NB4 (cell line): ENCODE results near the gene EHD1.

ENCODE experiments used
- DNase-seq: peaks from one replicate; pipeline ENCODE4 v3.0.0; 2010; ENCODE audit warnings: low read depth
- H3K4me3 ChIP-seq: one replicate; pipeline ENCODE4 v1.5.1; 2011; ENCODE audit warnings: mild to moderate bottlenecking, low read depth, low read length, moderate library complexity
- MYC ChIP-seq: IDR thresholded peaks from 2 replicates; pipeline ENCODE4 v1.6.1; 2011; ENCODE audit warnings: low read depth, low read length
- POLR2A ChIP-seq: IDR thresholded peaks from 2 replicates; pipeline ENCODE4 v1.6.1; 2011; ENCODE audit warnings: mild to moderate bottlenecking; ENCODE audit not compliant: insufficient read length; ENCODE audit errors: extremely low read depth
- TF ChIP-seq, protein P1 (sequence below): IDR thresholded peaks from one replicate; pipeline ENCODE4 v1.5.1; 2012; ENCODE audit warnings: low read depth, low read length
- TF ChIP-seq, protein P2 (sequence below): IDR thresholded peaks from 2 replicates; pipeline ENCODE4 v1.6.1; 2011; ENCODE audit warnings: low read depth, low read length

Gene EHD1

DNA sequence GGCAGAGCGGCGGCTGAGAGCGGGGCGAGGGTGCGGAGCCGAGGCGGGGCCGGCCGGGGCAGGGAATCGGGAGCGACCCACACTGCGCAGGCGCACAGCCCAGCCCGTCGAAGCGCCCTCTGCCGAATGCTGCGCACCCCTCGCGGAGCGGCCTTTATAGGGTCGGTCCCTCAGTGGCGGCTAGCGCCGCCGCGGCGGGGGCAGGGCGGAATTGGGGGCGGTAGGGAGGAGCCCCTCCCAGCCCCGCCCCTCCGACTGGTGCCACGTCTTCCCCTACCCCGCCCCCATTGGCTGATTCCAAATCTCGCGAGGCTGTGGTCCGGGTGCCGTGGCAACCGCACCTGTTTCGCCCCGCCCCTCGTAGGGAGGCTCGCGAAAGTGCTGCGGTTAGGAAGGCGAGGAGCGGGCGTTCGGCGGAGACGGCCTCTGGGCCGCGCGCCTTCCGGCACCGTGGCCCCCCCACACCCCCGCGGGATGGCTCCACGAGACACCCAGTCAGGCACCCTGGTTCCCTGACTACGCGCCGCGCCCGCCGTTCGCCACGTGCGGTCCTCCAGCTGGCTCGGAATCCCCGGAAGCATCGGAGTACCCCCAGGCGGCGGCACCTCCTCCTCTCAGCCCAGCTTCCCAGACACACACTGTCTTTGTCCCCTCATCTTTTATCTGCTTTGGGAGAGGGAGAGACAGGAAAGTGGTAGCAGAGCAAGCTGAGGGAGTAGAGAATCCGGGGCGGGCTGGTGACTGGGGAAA lies at the start of gene EHD1:
EHD1 (minus strand) TSS at position 128 of the 750 bp plus-strand sequence. CDS start 157 bp downstream, outside the sequence.
- peak; percentile 74 for TF ChIP-seq POLR2A
- TF ChIP-seq, protein P1, sequence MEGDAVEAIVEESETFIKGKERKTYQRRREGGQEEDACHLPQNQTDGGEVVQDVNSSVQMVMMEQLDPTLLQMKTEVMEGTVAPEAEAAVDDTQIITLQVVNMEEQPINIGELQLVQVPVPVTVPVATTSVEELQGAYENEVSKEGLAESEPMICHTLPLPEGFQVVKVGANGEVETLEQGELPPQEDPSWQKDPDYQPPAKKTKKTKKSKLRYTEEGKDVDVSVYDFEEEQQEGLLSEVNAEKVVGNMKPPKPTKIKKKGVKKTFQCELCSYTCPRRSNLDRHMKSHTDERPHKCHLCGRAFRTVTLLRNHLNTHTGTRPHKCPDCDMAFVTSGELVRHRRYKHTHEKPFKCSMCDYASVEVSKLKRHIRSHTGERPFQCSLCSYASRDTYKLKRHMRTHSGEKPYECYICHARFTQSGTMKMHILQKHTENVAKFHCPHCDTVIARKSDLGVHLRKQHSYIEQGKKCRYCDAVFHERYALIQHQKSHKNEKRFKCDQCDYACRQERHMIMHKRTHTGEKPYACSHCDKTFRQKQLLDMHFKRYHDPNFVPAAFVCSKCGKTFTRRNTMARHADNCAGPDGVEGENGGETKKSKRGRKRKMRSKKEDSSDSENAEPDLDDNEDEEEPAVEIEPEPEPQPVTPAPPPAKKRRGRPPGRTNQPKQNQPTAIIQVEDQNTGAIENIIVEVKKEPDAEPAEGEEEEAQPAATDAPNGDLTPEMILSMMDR: peak; percentile 68
- TF ChIP-seq, protein P2, sequence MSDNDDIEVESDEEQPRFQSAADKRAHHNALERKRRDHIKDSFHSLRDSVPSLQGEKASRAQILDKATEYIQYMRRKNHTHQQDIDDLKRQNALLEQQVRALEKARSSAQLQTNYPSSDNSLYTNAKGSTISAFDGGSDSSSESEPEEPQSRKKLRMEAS: peak; percentile 87
- peak; percentile 77 for TF ChIP-seq MYC
- peak; percentile 98 for DNase-seq
- H3K4me3 ChIP-seq: peak within 1 kb of the TSS; percentile 72

DNA sequence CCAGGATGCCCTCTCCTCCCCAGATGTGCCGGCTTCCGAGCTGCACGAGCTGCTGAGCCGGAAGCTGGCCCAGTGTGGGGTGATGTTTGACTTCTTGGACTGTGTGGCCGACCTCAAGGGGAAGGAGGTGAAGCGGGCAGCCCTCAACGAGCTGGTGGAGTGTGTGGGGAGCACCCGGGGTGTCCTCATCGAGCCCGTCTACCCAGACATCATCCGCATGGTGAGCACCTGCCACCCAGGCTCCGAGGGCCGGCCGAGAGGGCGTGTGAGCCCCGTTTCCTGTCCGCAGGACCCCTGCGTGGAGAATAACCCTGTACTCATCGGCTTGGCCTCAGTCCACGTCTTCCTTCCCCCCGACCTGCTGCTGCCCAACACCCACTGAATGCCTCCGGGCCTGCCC lies 48.3 kb upstream of the EHD1 start:
- TF ChIP-seq, protein P1: no peak
- TF ChIP-seq, protein P2: no peak
- no peak for TF ChIP-seq MYC
- TF ChIP-seq POLR2A: no peak
- H3K4me3 ChIP-seq: no peak overlapping the region
- no peak for DNase-seq

GRCh38 chr11:64925536-64926436 lies 47.4 kb upstream of the EHD1 start:
- DNase-seq: no peak
- TF ChIP-seq, protein P1: no peak
- TF ChIP-seq POLR2A: no peak
- TF ChIP-seq MYC: no peak
- TF ChIP-seq, protein P2: no peak

GRCh38 chr11:64924910-64925284 lies 46.5 kb upstream of the EHD1 start:
- H3K4me3 ChIP-seq: peak overlapping the region; percentile 65
- no peak for DNase-seq
- TF ChIP-seq, protein P2: no peak
- TF ChIP-seq MYC (no peak), POLR2A (no peak)
- TF ChIP-seq, protein P1: no peak

More at GRCh38 chr11:64925536-64926436, 47.4 kb upstream of the EHD1 start:
- no peak overlapping the region for H3K4me3 ChIP-seq

- H3K4me3 ChIP-seq: peak within 1 kb of the TSS; percentile 65
- peak; percentile 94 for DNase-seq
- TF ChIP-seq, protein P2: peak; percentile 80
- TF ChIP-seq POLR2A (no peak), MYC (peak; percentile 68)
Observed at GRCh38 chr11:64923944-64924909, 45.8 kb upstream of the EHD1 start, which contains the start of gene PPP2R5B. PPP2R5B (plus strand) TSS chr11:64924689; CDS start chr11:64925735, 1,046 bp downstream.
